OCI-LY7 (cell line): ENCODE results near the gene MTSS2. TPM values are rescaled to one million over a fixed set of nuclear protein-coding genes. Genes with fewer than 3 reads are reported as not detected.

Experiments
- BruUV-seq: library from RNA; stranded (reverse); fragments of 400-500 nt; replicated peaks from 2 replicates; lab custom pipeline; 2021; lab: Mats Ljungman, UMichigan
- CTCF ChIA-PET: fragments of 300-600 bp; sonication (Branson Sonifier 250); formaldehyde crosslinking; loops from one replicate; lab custom pipeline; 2022; ENCODE audit warnings: antibody characterized with exemption; ENCODE audit not compliant: unreplicated experiment; lab: Charles Lee
- POLR2A ChIA-PET: fragments of 300-600 bp; sonication (Branson Sonifier 250); formaldehyde crosslinking; loops from one replicate; lab custom pipeline; 2022; ENCODE audit warnings: antibody characterized with exemption; lab: Charles Lee
- DNase-seq: peaks from one replicate; pipeline ENCODE4 v3.0.0-alpha.2; 2015; ENCODE audit warnings: low spot score
- H2AFZ ChIP-seq: fragments of 200-600 bp; sonication (generic), shearing (Covaris generic); 2 replicates; pipeline ENCODE4 v1.6.1; 2014; ENCODE audit warnings: mild to moderate bottlenecking, antibody characterized with exemption, low read length, moderate library complexity
- H3K27ac ChIP-seq: fragments of 200-600 bp; sonication (generic); 2 replicates; pipeline ENCODE4 v1.5.1; 2014; ENCODE audit warnings: mixed run types, low read depth, mild to moderate bottlenecking, moderate library complexity, low read length, inconsistent platforms; ENCODE audit not compliant: poor library complexity, severe bottlenecking
- H3K36me3 ChIP-seq: fragments of 200-600 bp; sonication (generic); 2 replicates; pipeline ENCODE4 v1.6.1; 2014; ENCODE audit warnings: mild to moderate bottlenecking, antibody characterized with exemption, low read length, moderate library complexity, mixed read lengths; ENCODE audit not compliant: insufficient read depth
- H3K4me1 ChIP-seq: fragments of 200-600 bp; sonication (generic); 2 replicates; pipeline ENCODE4 v1.5.1; 2014; ENCODE audit warnings: mild to moderate bottlenecking, low read length; ENCODE audit not compliant: insufficient read depth, poor library complexity, severe bottlenecking
- H3K4me2 ChIP-seq: fragments of 200-600 bp; sonication (generic); 2 replicates; pipeline ENCODE4 v1.6.1; 2014; ENCODE audit warnings: mild to moderate bottlenecking, low read length
- H3K4me3 ChIP-seq: fragments of 200-600 bp; sonication (generic); 2 replicates; pipeline ENCODE4 v1.5.1; 2014; ENCODE audit warnings: mild to moderate bottlenecking, low read depth, low read length; ENCODE audit not compliant: poor library complexity, severe bottlenecking
- H3K79me2 ChIP-seq: fragments of 200-600 bp; sonication (generic); 2 replicates; pipeline ENCODE4 v1.6.1; 2016; ENCODE audit warnings: low read depth, mild to moderate bottlenecking, low read length, moderate library complexity, mixed read lengths; ENCODE audit not compliant: insufficient read depth
- H3K9me2 ChIP-seq: fragments of 200-600 bp; sonication (generic); 2 replicates; pipeline ENCODE4 v1.6.1; 2016; ENCODE audit warnings: mild to moderate bottlenecking, low read length, mixed read lengths; ENCODE audit not compliant: insufficient read depth
- H3K9me3 ChIP-seq: fragments of 200-600 bp; sonication (generic); 2 replicates; pipeline ENCODE4 v1.6.1; 2014; ENCODE audit warnings: mild to moderate bottlenecking, mixed run types, low read length, mixed read lengths
- H4K20me1 ChIP-seq: fragments of 200-600 bp; sonication (generic); 2 replicates; pipeline ENCODE4 v1.6.1; 2014; ENCODE audit warnings: mild to moderate bottlenecking, antibody characterized with exemption, low read length, moderate library complexity, mixed read lengths; ENCODE audit not compliant: insufficient read depth
- EZH2phosphoT487 ChIP-seq: fragments of 200-600 bp; sonication (generic); IDR thresholded peaks from 2 replicates; pipeline ENCODE4 v1.6.1; 2018; ENCODE audit warnings: low read depth, borderline replicate concordance, mild to moderate bottlenecking, mixed run types, antibody characterized with exemption, low read length, moderate library complexity, mixed read lengths
- intact Hi-C: fragments of 100-400 bp; cut with micrococcal nuclease; formaldehyde crosslinking; loops from one replicate; pipeline ENCODE4 v1.10.0; 2022; ENCODE audit not compliant: unreplicated experiment
- total RNA-seq, 2 experiments: library from RNA; depleted of rRNA in 1 of 2; stranded (reverse); fragments of >200 nt in 1 of 2; shearing (Covaris generic) in 1 of 2; gene quantifications; 2 replicates each; pipeline ENCODE4 v1.2.3, GENCODE V29; 2014 to 2022
- TF ChIP-seq, protein P1 (sequence below): fragments of 200-600 bp; sonication (generic); conservative IDR thresholded peaks from 2 replicates; pipeline ENCODE4 v1.5.1; 2014; ENCODE audit warnings: mild to moderate bottlenecking, antibody characterized with exemption, low read length, moderate library complexity, mixed read lengths

Gene MTSS2
- total RNA-seq, 2 experiments from 2014 or later, result 0.17 to 0.19 TPM

DNA sequence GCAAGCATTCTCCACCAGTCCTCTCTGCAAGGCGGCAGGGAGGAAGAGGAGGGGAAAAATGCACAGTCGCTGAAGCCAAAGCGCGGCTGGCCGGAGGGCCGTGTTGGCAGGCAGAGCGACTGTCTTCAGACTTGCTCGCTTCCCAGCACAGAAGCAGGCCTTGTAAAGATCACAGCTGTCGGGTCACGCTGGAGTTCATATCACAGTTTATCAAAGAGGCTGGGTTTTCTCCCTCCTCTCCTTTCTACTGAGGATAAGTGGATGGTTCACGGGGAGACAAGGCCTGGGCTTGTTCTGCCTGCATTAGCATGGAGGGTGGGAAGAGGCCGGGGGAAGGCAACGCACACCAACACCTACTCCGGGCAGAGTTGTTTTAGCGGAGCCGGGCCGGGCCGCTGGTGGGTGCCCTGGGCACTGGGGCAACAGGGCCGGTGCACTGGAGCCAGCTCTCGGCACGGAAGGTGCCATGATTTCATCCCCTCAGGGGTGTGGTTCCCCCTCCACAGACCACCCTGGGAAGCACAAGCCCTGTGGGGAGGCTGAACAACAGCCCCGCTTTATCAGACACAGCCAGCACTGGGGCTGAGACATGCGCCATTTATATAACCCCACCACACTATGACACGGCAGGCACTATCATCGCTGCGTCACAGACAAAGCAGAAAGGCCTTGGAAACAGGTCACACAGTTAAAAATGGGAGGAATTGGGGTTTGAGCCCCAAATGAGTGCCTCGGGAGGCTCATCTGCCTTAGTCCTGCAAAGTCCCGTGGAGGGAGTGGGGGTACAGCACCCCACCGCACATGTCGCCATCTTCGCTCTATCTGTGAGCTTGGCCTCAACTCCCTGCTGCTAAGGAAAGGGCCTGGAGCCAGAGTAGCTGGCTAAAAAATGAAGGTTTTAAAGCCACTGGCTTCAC is 40.3 kb upstream of the MTSS2 start:
- intact Hi-C loops, result no loop called here
- H3K4me1 ChIP-seq, result no peaks in the 10 kb centered on the region
- TF ChIP-seq, protein P1, sequence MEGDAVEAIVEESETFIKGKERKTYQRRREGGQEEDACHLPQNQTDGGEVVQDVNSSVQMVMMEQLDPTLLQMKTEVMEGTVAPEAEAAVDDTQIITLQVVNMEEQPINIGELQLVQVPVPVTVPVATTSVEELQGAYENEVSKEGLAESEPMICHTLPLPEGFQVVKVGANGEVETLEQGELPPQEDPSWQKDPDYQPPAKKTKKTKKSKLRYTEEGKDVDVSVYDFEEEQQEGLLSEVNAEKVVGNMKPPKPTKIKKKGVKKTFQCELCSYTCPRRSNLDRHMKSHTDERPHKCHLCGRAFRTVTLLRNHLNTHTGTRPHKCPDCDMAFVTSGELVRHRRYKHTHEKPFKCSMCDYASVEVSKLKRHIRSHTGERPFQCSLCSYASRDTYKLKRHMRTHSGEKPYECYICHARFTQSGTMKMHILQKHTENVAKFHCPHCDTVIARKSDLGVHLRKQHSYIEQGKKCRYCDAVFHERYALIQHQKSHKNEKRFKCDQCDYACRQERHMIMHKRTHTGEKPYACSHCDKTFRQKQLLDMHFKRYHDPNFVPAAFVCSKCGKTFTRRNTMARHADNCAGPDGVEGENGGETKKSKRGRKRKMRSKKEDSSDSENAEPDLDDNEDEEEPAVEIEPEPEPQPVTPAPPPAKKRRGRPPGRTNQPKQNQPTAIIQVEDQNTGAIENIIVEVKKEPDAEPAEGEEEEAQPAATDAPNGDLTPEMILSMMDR, result no peak
- no peak for TF ChIP-seq EZH2phosphoT487
- H3K79me2 ChIP-seq, result no peaks in the 10 kb centered on the region
- H3K27ac ChIP-seq, result no peak overlapping the region
- no TSS peak for BruUV-seq
- CTCF ChIA-PET, result no interaction called here
- POLR2A ChIA-PET, result no interaction called here
- H3K9me3 ChIP-seq, result no peaks in the 10 kb centered on the region
- no peaks in the 10 kb centered on the region for H4K20me1 ChIP-seq
- DNase-seq, result no peak
- no peaks in the 10 kb centered on the region for H3K9me2 ChIP-seq
- H3K4me3 ChIP-seq, result no peak overlapping the region
- H2AFZ ChIP-seq, result no peak overlapping the region
- peaks cover 27% of the 10 kb centered on the region; the same call in 1 of the 2 replicates for H3K36me3 ChIP-seq
- H3K4me2 ChIP-seq, result no peak overlapping the region

DNA sequence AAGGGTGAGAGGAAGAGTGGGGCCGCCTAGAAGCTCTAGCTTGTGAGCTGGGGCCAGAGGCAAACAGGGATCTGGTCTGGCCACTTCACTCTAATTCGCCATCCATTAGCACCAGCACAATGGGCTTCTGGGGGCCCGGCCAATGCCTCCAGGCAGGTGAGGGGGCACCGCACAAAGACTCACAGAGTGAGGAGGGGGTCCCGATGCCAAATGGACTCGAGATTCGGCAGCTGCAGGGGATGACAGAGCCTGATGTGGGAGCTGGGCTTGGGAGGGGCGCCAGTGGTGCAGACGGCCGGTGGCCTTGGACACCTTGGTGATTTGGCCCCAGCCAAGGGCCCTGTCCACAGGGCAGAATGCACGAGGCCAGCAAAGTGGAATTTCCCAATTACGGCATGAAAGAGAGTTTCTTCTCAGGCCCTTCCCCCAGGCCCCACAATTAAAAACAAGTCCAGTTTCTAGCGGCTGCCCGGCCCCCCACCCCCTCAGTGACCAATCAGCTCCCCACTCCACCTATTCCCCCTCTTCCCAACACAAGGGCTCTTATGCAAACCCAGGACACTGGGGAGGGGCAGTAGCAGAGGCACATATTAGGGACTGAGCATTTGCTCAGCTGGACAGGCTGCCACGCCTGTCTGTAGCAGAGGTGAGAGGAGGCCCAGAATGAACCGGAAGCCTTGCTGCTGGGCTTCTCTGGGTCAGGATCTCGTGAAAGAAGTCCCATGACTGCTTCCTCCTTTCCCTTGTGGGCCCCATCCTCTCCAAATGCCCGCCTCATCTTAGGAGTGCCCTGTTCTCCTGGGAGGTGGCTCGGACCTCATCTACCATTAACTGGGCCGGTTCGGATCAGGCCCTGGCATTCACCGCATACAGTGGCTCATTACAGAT is 39.4 kb upstream of the MTSS2 start:
- Histone ChIP-seq H3K4me2 (no peak overlapping the region), H3K27ac (no peak overlapping the region), H3K9me3 (no peaks in the 10 kb centered on the region), H3K9me2 (no peaks in the 10 kb centered on the region), H3K4me1 (no peaks in the 10 kb centered on the region), H3K36me3 (peaks cover 26% of the 10 kb centered on the region; the same call in 1 of the 2 replicates), H4K20me1 (no peaks in the 10 kb centered on the region), H3K4me3 (no peak overlapping the region), H2AFZ (no peak overlapping the region), H3K79me2 (no peaks in the 10 kb centered on the region)
- ChIA-PET POLR2A (no interaction called here), CTCF (no interaction called here)
- TF ChIP-seq EZH2phosphoT487, result no peak
- TF ChIP-seq, protein P1, result no peak
- no TSS peak for BruUV-seq
- DNase-seq, result no peak
- intact Hi-C loops, result no loop called here
